Measurements from ENCODE around the gene DNTT.

Gene DNTT

GRCh38 chr10:96384506-96384905 lies 80.3 kb downstream of the DNTT start:
- no peak for DNase-seq

GRCh38 chr10:96387161-96387560 lies 82.9 kb downstream of the DNTT start:
- DNase-seq, result no peak

DNA sequence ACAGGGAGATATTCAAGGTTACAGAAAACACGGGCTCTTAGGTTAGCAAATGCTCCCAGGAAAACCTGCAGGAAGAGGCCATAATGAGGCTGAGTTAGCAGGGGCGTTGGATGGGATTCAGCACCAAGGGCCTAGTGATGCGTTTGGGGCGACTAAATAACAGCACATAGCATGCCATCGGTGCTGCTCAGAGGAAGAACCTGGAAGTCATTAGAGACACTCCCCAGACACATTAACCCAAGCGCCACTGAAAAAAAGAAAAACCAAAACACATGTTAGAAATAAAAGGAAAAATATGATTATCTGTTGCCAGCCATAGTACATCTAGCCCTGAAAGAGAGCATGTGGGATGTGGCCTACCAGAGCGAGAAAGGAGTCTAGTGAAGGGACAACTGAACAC lies 83.4 kb downstream of the DNTT start:
- DNase-seq, result no peak

Measured in NCI-H748 treated with DMSO at 0.1 percent for 48 hours (cell line).